K562 (cell line): Measurements from ENCODE around the gene TYROBP. TPM values are rescaled to one million over a fixed set of nuclear protein-coding genes. Genes with fewer than 3 reads are reported as not detected.
A peak's percentile ranks its signal among the peaks of the same experiment; 100 is the strongest.

ENCODE experiments used
- ATAC-seq: fragments of 200-7000 bp; cut with Tn5 transposase; 3 replicates; pipeline ENCODE4 v1.9.1; 2020; ENCODE audit warnings: moderate library complexity
- BruUV-seq: library from RNA; stranded (reverse); fragments of 400-500 nt; replicated peaks from 2 replicates; lab custom pipeline; 2021; lab: Mats Ljungman, UMichigan
- CTCF ChIA-PET: fragments of 300-600 bp; formaldehyde crosslinking; extraction: SDS; loops from one replicate; lab custom pipeline; 2021; ENCODE audit warnings: low intra/inter-chr PET ratio; lab: Yijun Ruan, JAX
- POLR2A ChIA-PET: fragments of 300-600, 350-650 bp; sonication (Branson Sonifier 250); formaldehyde crosslinking; extraction: SDS; loops from one replicate; lab custom pipeline; 2021; ENCODE audit warnings: antibody characterized with exemption, inconsistent platforms; lab: Yijun Ruan, JAX
- DNase-seq, 4 experiments: peaks; one replicate each; pipeline versions ENCODE4 v3.0.0 to v3.0.0-alpha.2; 2011 to 2018; ENCODE audit warnings: low spot score in 3 of 4, mixed read lengths in 3 of 4; ENCODE audit errors: extremely low read depth in 1 of 4
- FAIRE-seq: peaks from 2 replicates; lab custom pipeline; 2011; peaks lifted over from hg19 to GRCh38; lab: Jason Lieb, UNC
- H2AFZ ChIP-seq: 2 replicates; pipeline ENCODE4 v1.6.0; 2011; ENCODE audit warnings: low read depth, low read length, control low read depth, inconsistent platforms
- H3K27ac ChIP-seq: fragments of 200-600 bp; 3 replicates; pipeline ENCODE4 v1.8.0; 2011; ENCODE audit warnings: low read depth, mild to moderate bottlenecking, control low read depth, inconsistent platforms, low read length, moderate library complexity, mixed read lengths; ENCODE audit errors: extremely low read depth
- H3K27me3 ChIP-seq, 2 experiments: fragments of 300-600 bp in 1 of 2; 2 replicates in 1 of 2; 3 replicates in 1 of 2; pipeline versions ENCODE4 v1.6.0 to v1.8.0; 2011; ENCODE audit warnings: inconsistent platforms in 2 of 2, low read length in 2 of 2, mild to moderate bottlenecking in 1 of 2, mixed read lengths in 1 of 2, moderate library complexity in 1 of 2; ENCODE audit not compliant: control insufficient read depth in 2 of 2, insufficient read depth in 2 of 2
- H3K36me3 ChIP-seq: fragments of 300-600 bp; 3 replicates; pipeline ENCODE4 v1.8.0; 2011; ENCODE audit warnings: mild to moderate bottlenecking, low read length, inconsistent platforms; ENCODE audit not compliant: control insufficient read depth, insufficient read depth
- H3K4me1 ChIP-seq, 2 experiments: fragments of 200-600 bp in 1 of 2; replicated peaks in 1 of 2; 2 replicates in 1 of 2; 3 replicates in 1 of 2; pipeline versions ENCODE4 v1.5.1 to v1.8.0; 2011; ENCODE audit warnings: inconsistent platforms in 2 of 2, low read length in 2 of 2, mild to moderate bottlenecking in 1 of 2, mixed read lengths in 1 of 2, moderate library complexity in 1 of 2; ENCODE audit not compliant: control insufficient read depth in 2 of 2, insufficient read depth in 2 of 2
- H3K4me2 ChIP-seq: 2 replicates; pipeline ENCODE4 v1.6.1; 2011; ENCODE audit warnings: low read length, control low read depth, inconsistent platforms, mixed read lengths; ENCODE audit not compliant: insufficient read depth
- H3K4me3 ChIP-seq: fragments of 200-600 bp; sonication (generic), shearing (Covaris generic); 2 replicates; pipeline ENCODE4 v1.5.1; 2016; ENCODE audit warnings: control low read depth, inconsistent platforms
- H3K79me2 ChIP-seq: fragments of 200-600 bp; 3 replicates; pipeline ENCODE4 v1.8.0; 2011; ENCODE audit warnings: low read length, inconsistent platforms; ENCODE audit not compliant: control insufficient read depth, insufficient read depth
- H3K9ac ChIP-seq, 2 experiments: 2 replicates each; pipeline versions ENCODE4 v1.6.0 to v1.6.1; 2011; ENCODE audit warnings: low read depth in 2 of 2, low read length in 2 of 2, control low read depth in 1 of 2, inconsistent platforms in 1 of 2, mild to moderate bottlenecking in 1 of 2, mixed read lengths in 1 of 2; ENCODE audit not compliant: insufficient read depth in 1 of 2
- H3K9me1 ChIP-seq: one replicate; pipeline ENCODE4 v1.6.0; 2011; ENCODE audit warnings: inconsistent platforms, mild to moderate bottlenecking, low read length, moderate library complexity; ENCODE audit not compliant: control insufficient read depth, insufficient read depth
- H3K9me3 ChIP-seq: replicated peaks from 2 replicates; pipeline ENCODE4 v1.5.1; 2011; ENCODE audit warnings: low read depth, low read length, inconsistent platforms; ENCODE audit not compliant: control insufficient read depth, insufficient read depth
- H4K20me1 ChIP-seq: replicated peaks from 2 replicates; pipeline ENCODE4 v1.6.1; 2011; ENCODE audit warnings: low read length, inconsistent platforms, mixed read lengths; ENCODE audit not compliant: control insufficient read depth, insufficient read depth
- CBX1 ChIP-seq: sonication (generic); IDR thresholded peaks from 2 replicates; pipeline ENCODE4 v1.6.1; 2016; ENCODE audit warnings: antibody characterized with exemption, low read depth, mild to moderate bottlenecking
- CHD2 ChIP-seq: IDR thresholded peaks from 2 replicates; pipeline ENCODE4 v1.6.1; 2011; ENCODE audit warnings: low read depth, low read length
- CREM ChIP-seq: IDR thresholded peaks from 2 replicates; pipeline ENCODE4 v1.6.1; 2014; ENCODE audit warnings: antibody characterized with exemption, low read depth
- FOXA3 ChIP-seq, 2 experiments: fragments of 450-650 bp in 1 of 2; sonication (generic) in 1 of 2; formaldehyde crosslinking; IDR thresholded peaks in 1 of 2; conservative IDR thresholded peaks in 1 of 2; 2 replicates each; pipeline versions ENCODE4 v1.4.0 to v1.8.0; 2020 to 2022; ENCODE audit warnings: mild to moderate bottlenecking in 2 of 2, missing genetic modification reagents in 1 of 2
- HDAC1 ChIP-seq, 2 experiments: fragments of 450-650 bp; IDR thresholded peaks; 2 replicates each; pipeline ENCODE4 v1.6.1; 2016 to 2017; ENCODE audit warnings: inconsistent platforms in 1 of 2, mild to moderate bottlenecking in 1 of 2, moderate library complexity in 1 of 2
- HMG20A ChIP-seq: fragments of 450-650 bp; formaldehyde crosslinking; conservative IDR thresholded peaks from 2 replicates; pipeline ENCODE4 v1.4.0; 2020; ENCODE audit warnings: mild to moderate bottlenecking, mixed read lengths
- MTA1 ChIP-seq: fragments of 450-650 bp; IDR thresholded peaks from 2 replicates; pipeline ENCODE4 v1.6.1; 2017; ENCODE audit warnings: borderline replicate concordance
- PHF8 ChIP-seq: fragments of 200-600 bp; sonication (generic); IDR thresholded peaks from 2 replicates; pipeline ENCODE4 v1.6.1; 2012; ENCODE audit warnings: mixed run types, mild to moderate bottlenecking, inconsistent platforms, low read length, moderate library complexity, borderline replicate concordance
- SP1 ChIP-seq: sonication (generic); formaldehyde crosslinking; IDR thresholded peaks from 2 replicates; pipeline ENCODE4 v1.8.1; 2022; ENCODE audit warnings: mild to moderate bottlenecking, missing genetic modification reagents
- TEAD4 ChIP-seq, 2 experiments: sonication (generic) in 1 of 2; formaldehyde crosslinking in 1 of 2; IDR thresholded peaks; 2 replicates each; pipeline versions ENCODE4 v1.6.1 to v1.8.0; 2012 to 2022; ENCODE audit warnings: borderline replicate concordance in 1 of 2, inconsistent platforms in 1 of 2, low read length in 1 of 2, mild to moderate bottlenecking in 1 of 2, missing genetic modification reagents in 1 of 2
- TRIM24 ChIP-seq, 2 experiments: fragments of 450-650 bp; IDR thresholded peaks; 2 replicates each; pipeline ENCODE4 v1.6.1; 2016
- ZBTB7A ChIP-seq: IDR thresholded peaks from 2 replicates; pipeline ENCODE4 v1.6.1; 2011; ENCODE audit warnings: low read depth, mild to moderate bottlenecking, low read length, moderate library complexity, borderline replicate concordance; ENCODE audit not compliant: control insufficient read depth
- ZNF121 ChIP-seq: sonication (generic); formaldehyde crosslinking; conservative IDR thresholded peaks from 2 replicates; pipeline ENCODE4 v1.8.0; 2022; ENCODE audit warnings: missing genetic modification reagents
- ZNF224 ChIP-seq: sonication (generic); formaldehyde crosslinking; IDR thresholded peaks from 2 replicates; pipeline ENCODE4 v1.8.0; 2022; ENCODE audit warnings: mild to moderate bottlenecking, missing genetic modification reagents
- ZNF445 ChIP-seq: fragments of 250-450 bp; sonication (Bioruptor Pico); IDR thresholded peaks from 2 replicates; pipeline ENCODE4 v1.4.0; 2020; ENCODE audit warnings: low read depth, mild to moderate bottlenecking, moderate library complexity
- WGBS: fragments of 100-300 bp; shearing (Covaris generic); methylation state at CpG from one replicate; pipeline ENCODE4 v1.1.6; 2016; ENCODE audit warnings: low coverage, mixed read lengths; ENCODE audit not compliant: insufficient coverage; ENCODE audit errors: missing lambda C conversion rate; 5-methylcytosine and 5-hydroxymethylcytosine counted together
- in situ Hi-C: fragments of 300-500 bp; cut with MboI; formaldehyde crosslinking; loops from 4 replicates; pipeline ENCODE4 v1.15.0; 2018; ENCODE audit warnings: inconsistent platforms, mixed read lengths
- intact Hi-C: fragments of 100-400 bp; cut with micrococcal nuclease; formaldehyde crosslinking; loops from 2 replicates; pipeline ENCODE4 v1.14.2; 2022
- polyA plus RNA-seq, 8 experiments: library from polyadenylated mRNA; depleted of rRNA in 4 of 8; stranded (reverse) in 5 of 8; unstranded in 3 of 8; fragments of >200 nt; fragmentation: Nextera tagmentation in 2 of 8; fragmentation: Illumina TruSeq in 1 of 8; extraction: Ambion mirVana in 2 of 8; extraction: Trizol in 1 of 8; gene quantifications; 2 replicates each; pipeline versions ENCODE4 v1.2.1 to v1.2.3, GENCODE V29; 2011 to 2014; ENCODE audit warnings: inconsistent platforms in 1 of 8, missing spikeins in 1 of 8
- total RNA-seq, 7 experiments: library from RNA; depleted of rRNA in 6 of 7; stranded (reverse); fragments of >200 nt in 6 of 7; fragmentation: Illumina TruSeq in 2 of 7; extraction: Trizol in 2 of 7; gene quantifications; 2 replicates each; pipeline versions ENCODE4 v1.2.1 to v1.2.3, GENCODE V29; 2011 to 2021; ENCODE audit warnings: low replicate concordance in 1 of 7
- TF ChIP-seq, protein P1 (sequence below): fragments of 450-650 bp; formaldehyde crosslinking; IDR thresholded peaks from 2 replicates; pipeline ENCODE4 v1.4.0; 2020; ENCODE audit warnings: mild to moderate bottlenecking, moderate library complexity

TYROBP gene
- total and polyA plus RNA-seq, 9 of the 15 experiments (the other 6 are each of a cell fraction or from before 2014, with no cell fraction given), result 0.72 to 8.2 (median 2.4) TPM

DNA sequence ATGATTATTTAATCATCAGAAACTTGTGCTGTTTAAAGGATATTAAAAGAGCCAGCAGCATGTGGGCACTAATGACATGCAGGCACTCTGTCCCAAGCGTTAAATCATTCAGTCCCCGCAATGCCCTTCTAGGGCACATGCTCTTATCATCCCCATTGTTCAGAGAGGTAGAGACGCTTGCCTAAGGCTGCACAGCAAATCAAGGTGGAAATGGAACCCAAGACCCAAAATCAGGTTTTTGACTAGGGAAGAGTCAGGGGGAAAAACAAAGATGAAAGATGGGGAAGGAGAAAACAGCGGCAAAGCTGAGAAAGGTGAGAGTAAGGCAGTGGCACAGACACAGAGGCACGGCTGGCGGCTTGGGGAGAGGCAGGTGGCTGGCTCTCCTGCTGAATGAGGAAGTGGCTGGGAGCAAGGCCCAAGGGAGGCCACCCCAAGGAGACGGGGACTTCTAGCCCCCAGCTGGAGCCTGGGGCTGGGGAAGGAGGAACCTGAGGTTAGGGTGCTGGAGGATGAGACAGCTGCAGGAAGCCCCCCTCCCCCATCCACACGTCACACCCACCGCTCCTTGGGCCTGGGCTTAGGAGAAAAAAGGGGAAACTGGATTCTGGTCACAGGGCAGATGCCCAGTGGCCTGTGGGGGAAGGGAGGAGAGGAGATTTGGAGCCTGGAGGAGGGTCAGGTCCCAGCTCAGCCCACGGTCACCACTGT lies 1.0 kb upstream of the TYROBP start (continued):
- TF ChIP-seq SP1 (CRISPR knock-in tag) (0 out of 2 replicates have a peak, but pooled peaks have one; percentile 35), ZNF224 (no peak), FOXA3 (CRISPR knock-in tag; conservative IDR thresholded peaks at IDR 0.05 in 1 of 2, IDR thresholded peaks at IDR 0.05 in 1 of 2) (0 out of 4 replicates have a peak, but pooled peaks of 1 of the 2 experiments have one; percentile 18), HDAC1 (IDR thresholded peaks at IDR 0.05) (peak in 1 of 2 experiments; percentile 60; a peak in 2 of 4 replicates), ZNF121 (CRISPR knock-in tag) (no peak), CREM (peak; percentile 94), TRIM24 (IDR thresholded peaks at IDR 0.05) (0 out of 4 replicates have a peak, but pooled peaks of 1 of the 2 experiments have one; percentile 24), CHD2 (peak; percentile 42)
- TF ChIP-seq, protein P1, sequence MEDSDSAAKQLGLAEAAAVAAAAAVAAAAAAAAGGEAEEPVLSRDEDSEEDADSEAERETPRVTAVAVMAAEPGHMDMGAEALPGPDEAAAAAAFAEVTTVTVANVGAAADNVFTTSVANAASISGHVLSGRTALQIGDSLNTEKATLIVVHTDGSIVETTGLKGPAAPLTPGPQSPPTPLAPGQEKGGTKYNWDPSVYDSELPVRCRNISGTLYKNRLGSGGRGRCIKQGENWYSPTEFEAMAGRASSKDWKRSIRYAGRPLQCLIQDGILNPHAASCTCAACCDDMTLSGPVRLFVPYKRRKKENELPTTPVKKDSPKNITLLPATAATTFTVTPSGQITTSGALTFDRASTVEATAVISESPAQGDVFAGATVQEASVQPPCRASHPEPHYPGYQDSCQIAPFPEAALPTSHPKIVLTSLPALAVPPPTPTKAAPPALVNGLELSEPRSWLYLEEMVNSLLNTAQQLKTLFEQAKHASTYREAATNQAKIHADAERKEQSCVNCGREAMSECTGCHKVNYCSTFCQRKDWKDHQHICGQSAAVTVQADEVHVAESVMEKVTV (CRISPR knock-in tag), result no peak

DNA sequence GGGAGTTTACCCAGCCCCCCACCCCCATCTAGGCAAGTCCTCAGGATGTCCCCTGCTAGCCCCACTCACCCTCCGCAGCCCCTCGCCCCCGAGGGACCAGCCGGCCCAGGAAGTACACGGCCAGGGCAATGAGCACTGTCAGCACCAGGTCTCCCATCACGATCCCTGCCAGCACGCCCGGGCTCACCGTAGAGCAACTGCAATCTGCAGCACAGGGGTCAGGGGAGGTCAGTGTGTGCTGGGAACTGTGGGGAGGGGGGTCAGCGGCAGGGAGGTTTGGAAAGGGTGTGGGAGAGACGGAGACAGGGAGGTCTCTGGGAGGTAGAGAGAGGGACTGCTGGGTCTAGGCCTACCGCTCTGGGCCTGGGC lies 734 bp downstream of the TYROBP start:
- Histone ChIP-seq H3K79me2 (no peaks in the 10 kb centered on the region), H3K27me3 (no peaks in the 10 kb centered on the region), H3K9me1 (no peaks in the 10 kb centered on the region), H3K9ac (peak overlapping the region; percentile 10 to 81; a peak in 3 of 4 replicates), H3K4me2 (peak overlapping the region; percentile 45), H3K9me3 (no peaks in the 10 kb centered on the region), H3K4me1 (peaks cover 41 to 42% of the 10 kb centered on the region in 2 experiments), H3K4me3 (no peak overlapping the region), H2AFZ (peak overlapping the region; percentile 82), H3K36me3 (no peaks in the 10 kb centered on the region), H4K20me1 (no peaks in the 10 kb centered on the region), H3K27ac (no peak overlapping the region)
- no peak for FAIRE-seq
- TF ChIP-seq ZBTB7A (peak; percentile 29; the same call in 1 of the 2 replicates), ZNF445 (CRISPR knock-in tag) (no peak), CBX1 (no peak), PHF8 (peak; percentile 27; the same call in 1 of the 2 replicates), MTA1 (no peak), HMG20A (CRISPR knock-in tag) (no peak), TEAD4 (IDR thresholded peaks at IDR 0.05; ENCODE audit: low read length) (no peak), TEAD4 (CRISPR knock-in tag; IDR thresholded peaks at IDR 0.05; ENCODE audit: borderline replicate concordance) (no peak)
- ATAC-seq, result no peak
- BruUV-seq, result no TSS peak
- POLR2A ChIA-PET, result no interaction called here
- WGBS, result 37% methylated on average over 12 of the region's 12 CpGs
- DNase-seq, result no peak
- CTCF ChIA-PET, result no interaction called here
- intact Hi-C loops (no loop called here), in situ Hi-C loops (no loop called here)
